Liver (tissue), 3 donors: ENCODE data around the gene DLEC1.

Experiments
- FOXA1 ChIP-seq: IDR thresholded peaks from 2 replicates; pipeline ENCODE4 v1.6.1; 2016; ENCODE audit warnings: antibody characterized with exemption
- GABPA ChIP-seq, 2 donors: IDR thresholded peaks in 1 of 2; conservative IDR thresholded peaks in 1 of 2; 2 replicates each; pipeline ENCODE4 v1.6.1; 2016; ENCODE audit warnings: antibody characterized with exemption in 2 of 2, mild to moderate bottlenecking in 1 of 2, moderate library complexity in 1 of 2
- HNF4A ChIP-seq, 2 donors: conservative IDR thresholded peaks; 2 replicates each; pipeline ENCODE4 v1.6.1; 2016; ENCODE audit warnings: antibody characterized with exemption in 2 of 2, mild to moderate bottlenecking in 2 of 2
- JUND ChIP-seq, 2 donors: IDR thresholded peaks; 2 replicates each; pipeline ENCODE4 v1.6.1; 2016; ENCODE audit warnings: antibody characterized with exemption in 2 of 2
- NR2F2 ChIP-seq: IDR thresholded peaks from 2 replicates; pipeline ENCODE4 v1.6.1; 2016; ENCODE audit warnings: antibody characterized with exemption
- RAD21 ChIP-seq, 2 donors: IDR thresholded peaks; 2 replicates each; pipeline ENCODE4 v1.6.1; 2016; ENCODE audit warnings: antibody characterized with exemption in 2 of 2, mild to moderate bottlenecking in 2 of 2
- SP1 ChIP-seq: IDR thresholded peaks from 2 replicates; pipeline ENCODE4 v1.6.1; 2018; ENCODE audit warnings: antibody characterized with exemption, mild to moderate bottlenecking
- TAF1 ChIP-seq: conservative IDR thresholded peaks from 2 replicates; pipeline ENCODE4 v1.6.1; 2016; ENCODE audit warnings: antibody characterized with exemption, mild to moderate bottlenecking
- YY1 ChIP-seq: IDR thresholded peaks from 2 replicates; pipeline ENCODE4 v1.6.1; 2016; ENCODE audit warnings: antibody characterized with exemption, mild to moderate bottlenecking
- TF ChIP-seq, protein P1 (sequence below): fragments of 150-350 bp; IDR thresholded peaks from 2 replicates; pipeline ENCODE4 v1.5.1; 2017; ENCODE audit warnings: improper control_type of control experiment, low read depth, low read length; ENCODE audit not compliant: missing input control
- TF ChIP-seq, protein P2 (sequence below): IDR thresholded peaks from 2 replicates; pipeline ENCODE4 v1.6.1; 2016; ENCODE audit warnings: antibody characterized with exemption
- TF ChIP-seq, protein P3 (sequence below): IDR thresholded peaks from 2 replicates; pipeline ENCODE4 v1.6.1; 2016; ENCODE audit warnings: antibody characterized with exemption
- TF ChIP-seq, protein P4 (sequence below): IDR thresholded peaks from 2 replicates; pipeline ENCODE4 v1.6.1; 2016; ENCODE audit warnings: antibody characterized with exemption, mild to moderate bottlenecking
- donor health status: healthy.
- donor health status: healthy.

DNA sequence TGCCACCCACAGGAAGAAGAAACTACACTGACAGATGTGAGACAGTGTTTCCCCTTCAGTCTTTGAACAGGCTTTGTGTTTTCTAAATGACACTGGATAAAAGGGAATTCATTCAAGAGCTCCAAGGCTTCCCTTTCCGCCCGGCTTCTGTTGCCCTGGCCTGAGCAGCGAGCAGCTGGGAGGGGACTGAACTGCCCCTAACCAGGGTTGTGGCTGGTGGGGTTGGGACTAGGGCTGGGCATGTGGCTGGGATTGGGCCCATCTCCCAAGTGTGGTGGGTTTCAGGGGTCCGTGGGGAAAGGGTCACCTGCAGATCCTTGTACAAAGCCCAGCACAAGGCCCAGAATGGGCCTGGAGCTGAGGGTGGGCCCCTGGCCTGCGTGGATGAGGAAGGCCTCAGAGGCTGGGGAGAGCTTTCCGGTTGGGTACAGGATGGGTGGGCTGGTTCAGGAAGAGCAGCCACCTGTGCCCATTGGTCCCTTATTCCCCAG, 38.0 kb upstream of the DLEC1 start:
- TF ChIP-seq SP1 (no peak), HNF4A (conservative IDR thresholded peaks at IDR 0.05) (no peak), YY1 (no peak), GABPA (IDR thresholded peaks at IDR 0.05 in 1 of 2, conservative IDR thresholded peaks at IDR 0.05 in 1 of 2) (no peak), RAD21 (IDR thresholded peaks at IDR 0.05) (no peak), NR2F2 (no peak), JUND (IDR thresholded peaks at IDR 0.05) (no peak), TAF1 (no peak), FOXA1 (no peak)
- TF ChIP-seq, protein P1, sequence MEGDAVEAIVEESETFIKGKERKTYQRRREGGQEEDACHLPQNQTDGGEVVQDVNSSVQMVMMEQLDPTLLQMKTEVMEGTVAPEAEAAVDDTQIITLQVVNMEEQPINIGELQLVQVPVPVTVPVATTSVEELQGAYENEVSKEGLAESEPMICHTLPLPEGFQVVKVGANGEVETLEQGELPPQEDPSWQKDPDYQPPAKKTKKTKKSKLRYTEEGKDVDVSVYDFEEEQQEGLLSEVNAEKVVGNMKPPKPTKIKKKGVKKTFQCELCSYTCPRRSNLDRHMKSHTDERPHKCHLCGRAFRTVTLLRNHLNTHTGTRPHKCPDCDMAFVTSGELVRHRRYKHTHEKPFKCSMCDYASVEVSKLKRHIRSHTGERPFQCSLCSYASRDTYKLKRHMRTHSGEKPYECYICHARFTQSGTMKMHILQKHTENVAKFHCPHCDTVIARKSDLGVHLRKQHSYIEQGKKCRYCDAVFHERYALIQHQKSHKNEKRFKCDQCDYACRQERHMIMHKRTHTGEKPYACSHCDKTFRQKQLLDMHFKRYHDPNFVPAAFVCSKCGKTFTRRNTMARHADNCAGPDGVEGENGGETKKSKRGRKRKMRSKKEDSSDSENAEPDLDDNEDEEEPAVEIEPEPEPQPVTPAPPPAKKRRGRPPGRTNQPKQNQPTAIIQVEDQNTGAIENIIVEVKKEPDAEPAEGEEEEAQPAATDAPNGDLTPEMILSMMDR, result no peak
- TF ChIP-seq, protein P2, sequence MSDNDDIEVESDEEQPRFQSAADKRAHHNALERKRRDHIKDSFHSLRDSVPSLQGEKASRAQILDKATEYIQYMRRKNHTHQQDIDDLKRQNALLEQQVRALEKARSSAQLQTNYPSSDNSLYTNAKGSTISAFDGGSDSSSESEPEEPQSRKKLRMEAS, result no peak
- TF ChIP-seq, protein P3, sequence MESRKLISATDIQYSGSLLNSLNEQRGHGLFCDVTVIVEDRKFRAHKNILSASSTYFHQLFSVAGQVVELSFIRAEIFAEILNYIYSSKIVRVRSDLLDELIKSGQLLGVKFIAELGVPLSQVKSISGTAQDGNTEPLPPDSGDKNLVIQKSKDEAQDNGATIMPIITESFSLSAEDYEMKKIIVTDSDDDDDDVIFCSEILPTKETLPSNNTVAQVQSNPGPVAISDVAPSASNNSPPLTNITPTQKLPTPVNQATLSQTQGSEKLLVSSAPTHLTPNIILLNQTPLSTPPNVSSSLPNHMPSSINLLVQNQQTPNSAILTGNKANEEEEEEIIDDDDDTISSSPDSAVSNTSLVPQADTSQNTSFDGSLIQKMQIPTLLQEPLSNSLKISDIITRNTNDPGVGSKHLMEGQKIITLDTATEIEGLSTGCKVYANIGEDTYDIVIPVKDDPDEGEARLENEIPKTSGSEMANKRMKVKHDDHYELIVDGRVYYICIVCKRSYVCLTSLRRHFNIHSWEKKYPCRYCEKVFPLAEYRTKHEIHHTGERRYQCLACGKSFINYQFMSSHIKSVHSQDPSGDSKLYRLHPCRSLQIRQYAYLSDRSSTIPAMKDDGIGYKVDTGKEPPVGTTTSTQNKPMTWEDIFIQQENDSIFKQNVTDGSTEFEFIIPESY, result no peak
- TF ChIP-seq, protein P4, sequence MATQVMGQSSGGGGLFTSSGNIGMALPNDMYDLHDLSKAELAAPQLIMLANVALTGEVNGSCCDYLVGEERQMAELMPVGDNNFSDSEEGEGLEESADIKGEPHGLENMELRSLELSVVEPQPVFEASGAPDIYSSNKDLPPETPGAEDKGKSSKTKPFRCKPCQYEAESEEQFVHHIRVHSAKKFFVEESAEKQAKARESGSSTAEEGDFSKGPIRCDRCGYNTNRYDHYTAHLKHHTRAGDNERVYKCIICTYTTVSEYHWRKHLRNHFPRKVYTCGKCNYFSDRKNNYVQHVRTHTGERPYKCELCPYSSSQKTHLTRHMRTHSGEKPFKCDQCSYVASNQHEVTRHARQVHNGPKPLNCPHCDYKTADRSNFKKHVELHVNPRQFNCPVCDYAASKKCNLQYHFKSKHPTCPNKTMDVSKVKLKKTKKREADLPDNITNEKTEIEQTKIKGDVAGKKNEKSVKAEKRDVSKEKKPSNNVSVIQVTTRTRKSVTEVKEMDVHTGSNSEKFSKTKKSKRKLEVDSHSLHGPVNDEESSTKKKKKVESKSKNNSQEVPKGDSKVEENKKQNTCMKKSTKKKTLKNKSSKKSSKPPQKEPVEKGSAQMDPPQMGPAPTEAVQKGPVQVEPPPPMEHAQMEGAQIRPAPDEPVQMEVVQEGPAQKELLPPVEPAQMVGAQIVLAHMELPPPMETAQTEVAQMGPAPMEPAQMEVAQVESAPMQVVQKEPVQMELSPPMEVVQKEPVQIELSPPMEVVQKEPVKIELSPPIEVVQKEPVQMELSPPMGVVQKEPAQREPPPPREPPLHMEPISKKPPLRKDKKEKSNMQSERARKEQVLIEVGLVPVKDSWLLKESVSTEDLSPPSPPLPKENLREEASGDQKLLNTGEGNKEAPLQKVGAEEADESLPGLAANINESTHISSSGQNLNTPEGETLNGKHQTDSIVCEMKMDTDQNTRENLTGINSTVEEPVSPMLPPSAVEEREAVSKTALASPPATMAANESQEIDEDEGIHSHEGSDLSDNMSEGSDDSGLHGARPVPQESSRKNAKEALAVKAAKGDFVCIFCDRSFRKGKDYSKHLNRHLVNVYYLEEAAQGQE, result no peak
